ENCODE measurements around the gene SIGLEC12. TPM values are rescaled to one million over a fixed set of nuclear protein-coding genes. Genes with fewer than 3 reads are reported as not detected.
A peak's percentile ranks its signal among the peaks of the same experiment; 100 is the strongest.

The SIGLEC12 gene
- 0.28 TPM for polyA plus RNA-seq (2013)

GRCh38 chr19:51501594-51502263, at the start of gene SIGLEC12:
Gene SIGLEC12 (minus strand): TSS chr19:51501800. CDS start chr19:51501733, 67 bp downstream.
- Histone ChIP-seq H3K27me3 (replicated peaks in 2 of 5; ENCODE audit: control insufficient read depth in 4 of 5, insufficient read depth in 5 of 5, low read length in 4 of 5) (no peaks in the 10 kb centered on the region), H3K4me3 (ENCODE audit: control insufficient read depth in 1 of 7, extremely low read depth in 1 of 7, insufficient read depth in 4 of 7, low read depth in 2 of 7, low read length in 6 of 7) (peak within 1 kb of the TSS in 4 of 7 experiments; percentile 13 to 44 (median 42)), H3K4me1 (ENCODE audit: control extremely low read depth in 1 of 4, control insufficient read depth in 4 of 4, insufficient read depth in 4 of 4, low read length in 3 of 4) (peaks cover 0 to 37% (median 34%) of the 10 kb centered on the region in 4 experiments), H3K9me3 (ENCODE audit: control extremely low read depth in 1 of 5, control insufficient read depth in 4 of 5, insufficient read depth in 2 of 5, low read depth in 1 of 5, low read length in 4 of 5) (peaks cover 0 to 8% (median 2%) of the 10 kb centered on the region in 5 experiments), H3K36me3 (ENCODE audit: control insufficient read depth in 4 of 4, insufficient read depth in 4 of 4, low read length in 3 of 4) (no peaks in the 10 kb centered on the region), H3K27ac (ENCODE audit: insufficient read depth in 1 of 2, low read depth in 1 of 2, low read length in 2 of 2, poor library complexity in 1 of 2, severe bottlenecking in 2 of 2) (no peak within 1 kb of the TSS)
- ChIA-PET POLR2A (no interaction called here), CTCF (interaction anchor here (7.9 kb wide), 1 partner anchor 14 kb away, joined by 45 read pairs; no protein-coding TSS in a partner anchor)
- 28% methylated on average over 4 of the region's 12 CpGs for WGBS (ENCODE audit: insufficient coverage)
- peak; percentile 48 to 74 (median 67) for DNase-seq

GRCh38 chr19:51550848-51551672, 49.5 kb upstream of the SIGLEC12 start:
- peak overlapping the region in 1 of 2 experiments; percentile 85 for H3K27ac ChIP-seq (ENCODE audit: insufficient read depth in 1 of 2, low read depth in 1 of 2, low read length in 2 of 2, poor library complexity in 1 of 2, severe bottlenecking in 2 of 2)
- no peaks in the 10 kb centered on the region for H3K9me3 ChIP-seq (ENCODE audit: control extremely low read depth in 1 of 5, control insufficient read depth in 4 of 5, insufficient read depth in 2 of 5, low read depth in 1 of 5, low read length in 4 of 5)
- H3K4me3 ChIP-seq (ENCODE audit: control insufficient read depth in 1 of 7, extremely low read depth in 1 of 7, insufficient read depth in 4 of 7, low read depth in 2 of 7, low read length in 6 of 7) = no peak overlapping the region
- WGBS (ENCODE audit: insufficient coverage) = 85% methylated on average over 20 of the region's 20 CpGs
- ChIA-PET CTCF (interaction anchor here (0.8 to 1.5 kb wide), 4 partner anchors 9 to 77 kb away, joined by 3 to 4 read pairs (median 3); no protein-coding TSS in a partner anchor), POLR2A (no interaction called here)
- peaks cover 18 to 46% (median 44%) of the 10 kb centered on the region in 4 experiments for H3K4me1 ChIP-seq (ENCODE audit: control extremely low read depth in 1 of 4, control insufficient read depth in 4 of 4, insufficient read depth in 4 of 4, low read length in 3 of 4)
- H3K27me3 ChIP-seq (replicated peaks in 2 of 5; ENCODE audit: control insufficient read depth in 4 of 5, insufficient read depth in 5 of 5, low read length in 4 of 5) = peaks cover 0 to 21% (median 8%) of the 10 kb centered on the region in 5 experiments
- H3K36me3 ChIP-seq (ENCODE audit: control insufficient read depth in 4 of 4, insufficient read depth in 4 of 4, low read length in 3 of 4) = no peaks in the 10 kb centered on the region
- no peak for DNase-seq

DNA sequence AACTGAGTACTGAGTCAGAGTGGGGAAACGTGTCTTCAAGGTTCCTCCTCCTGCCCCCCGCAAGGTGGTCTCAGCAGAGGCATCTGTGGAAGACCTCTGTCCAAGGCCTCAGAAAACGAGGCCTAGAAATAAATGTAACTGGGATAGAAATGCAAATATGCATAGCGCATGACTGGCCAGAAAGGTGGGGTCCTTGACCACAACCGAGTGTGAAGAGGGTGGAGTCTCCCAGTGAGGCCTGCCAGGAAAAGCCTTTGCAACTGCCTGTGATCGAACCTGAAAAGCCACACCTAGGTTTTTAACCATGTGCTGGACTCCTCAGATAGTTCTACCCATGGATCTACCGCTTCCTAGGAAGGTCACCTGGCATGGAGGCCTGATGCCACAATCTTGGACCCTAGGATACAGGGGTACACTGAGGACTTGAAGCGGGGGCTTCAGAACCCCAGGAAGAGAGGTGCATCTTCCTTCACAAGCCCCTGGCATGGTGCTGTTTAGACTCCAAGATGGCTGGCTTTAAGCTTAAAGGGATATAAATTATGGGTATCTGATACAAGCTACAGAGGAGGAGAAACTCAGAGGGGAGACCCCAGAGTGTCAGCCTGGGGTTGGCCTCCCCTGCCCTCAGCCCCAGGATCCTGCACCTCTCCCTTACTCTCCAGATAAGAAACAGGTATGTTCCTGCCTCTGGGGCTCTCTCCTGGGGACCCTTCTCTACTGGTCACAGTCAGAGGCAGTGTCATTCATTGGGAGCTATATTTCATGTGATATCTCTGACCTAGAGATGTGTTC, 48.1 kb upstream of the SIGLEC12 start:
- no peaks in the 10 kb centered on the region for H3K36me3 ChIP-seq (ENCODE audit: control insufficient read depth in 4 of 4, insufficient read depth in 4 of 4, low read length in 3 of 4)
- peaks cover 0 to 16% (median 6%) of the 10 kb centered on the region in 5 experiments for H3K27me3 ChIP-seq (replicated peaks in 2 of 5; ENCODE audit: control insufficient read depth in 4 of 5, insufficient read depth in 5 of 5, low read length in 4 of 5)
- no peak overlapping the region for H3K4me3 ChIP-seq (ENCODE audit: control insufficient read depth in 1 of 7, extremely low read depth in 1 of 7, insufficient read depth in 4 of 7, low read depth in 2 of 7, low read length in 6 of 7)
- POLR2A ChIA-PET = no interaction called here
- CTCF ChIA-PET = interaction anchor here (0.5 to 5.3 kb wide), 4 partner anchors 10 to 33 kb away, joined by 3 to 40 read pairs (median 6); no protein-coding TSS in a partner anchor
- no peak for DNase-seq
- peaks cover 19 to 60% (median 57%) of the 10 kb centered on the region in 4 experiments for H3K4me1 ChIP-seq (ENCODE audit: control extremely low read depth in 1 of 4, control insufficient read depth in 4 of 4, insufficient read depth in 4 of 4, low read length in 3 of 4)
- no peaks in the 10 kb centered on the region for H3K9me3 ChIP-seq (ENCODE audit: control extremely low read depth in 1 of 5, control insufficient read depth in 4 of 5, insufficient read depth in 2 of 5, low read depth in 1 of 5, low read length in 4 of 5)
- H3K27ac ChIP-seq (ENCODE audit: insufficient read depth in 1 of 2, low read depth in 1 of 2, low read length in 2 of 2, poor library complexity in 1 of 2, severe bottlenecking in 2 of 2) = peak overlapping the region in 1 of 2 experiments; percentile 85
- WGBS (ENCODE audit: insufficient coverage) = 85% methylated on average over 8 of the region's 8 CpGs

GRCh38 chr19:51548891-51549305, 47.3 kb upstream of the SIGLEC12 start:
- peaks cover 19 to 67% (median 64%) of the 10 kb centered on the region in 4 experiments for H3K4me1 ChIP-seq (ENCODE audit: control extremely low read depth in 1 of 4, control insufficient read depth in 4 of 4, insufficient read depth in 4 of 4, low read length in 3 of 4)
- peak overlapping the region in 1 of 2 experiments; percentile 85 for H3K27ac ChIP-seq (ENCODE audit: insufficient read depth in 1 of 2, low read depth in 1 of 2, low read length in 2 of 2, poor library complexity in 1 of 2, severe bottlenecking in 2 of 2)
- no peak overlapping the region for H3K4me3 ChIP-seq (ENCODE audit: control insufficient read depth in 1 of 7, extremely low read depth in 1 of 7, insufficient read depth in 4 of 7, low read depth in 2 of 7, low read length in 6 of 7)
- H3K27me3 ChIP-seq (replicated peaks in 2 of 5; ENCODE audit: control insufficient read depth in 4 of 5, insufficient read depth in 5 of 5, low read length in 4 of 5) = peaks cover 0 to 15% (median 4%) of the 10 kb centered on the region in 5 experiments
- CTCF ChIA-PET = interaction anchor here (1.2 to 5.3 kb wide), 5 partner anchors 13 to 60 kb away, joined by 3 to 40 read pairs (median 8); no protein-coding TSS in a partner anchor
- H3K36me3 ChIP-seq (ENCODE audit: control insufficient read depth in 4 of 4, insufficient read depth in 4 of 4, low read length in 3 of 4) = no peaks in the 10 kb centered on the region
- WGBS (ENCODE audit: insufficient coverage) = 83% methylated on average over 1 of the region's 4 CpGs
- no peak for DNase-seq
- H3K9me3 ChIP-seq (ENCODE audit: control extremely low read depth in 1 of 5, control insufficient read depth in 4 of 5, insufficient read depth in 2 of 5, low read depth in 1 of 5, low read length in 4 of 5) = no peaks in the 10 kb centered on the region
- POLR2A ChIA-PET = no interaction called here

DNA sequence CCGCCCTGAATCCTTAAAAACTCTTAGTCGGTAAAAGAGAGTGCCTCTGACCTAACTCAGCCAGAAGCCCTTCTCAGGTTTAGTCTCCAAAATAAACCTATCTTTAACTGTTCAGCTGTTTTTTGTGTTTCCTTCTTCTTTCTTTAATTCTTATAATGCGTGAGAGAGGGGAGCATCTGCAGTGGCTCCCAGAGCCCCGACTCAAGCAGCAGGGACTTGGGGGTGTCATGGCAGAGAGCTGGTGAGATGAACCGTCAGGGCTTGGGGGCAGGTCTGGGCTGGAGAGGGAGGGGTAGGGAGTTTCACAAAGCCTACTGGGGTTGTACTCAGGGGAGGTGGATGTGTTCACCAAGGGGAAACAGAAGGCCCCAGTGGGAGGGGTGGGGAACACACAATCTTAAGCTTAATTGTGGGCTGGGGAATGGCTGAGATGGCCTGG, 46.6 kb upstream of the SIGLEC12 start:
- H3K27ac ChIP-seq (ENCODE audit: insufficient read depth in 1 of 2, low read depth in 1 of 2, low read length in 2 of 2, poor library complexity in 1 of 2, severe bottlenecking in 2 of 2) = peak overlapping the region; percentile 29 to 85
- WGBS (ENCODE audit: insufficient coverage) = 39% methylated on average over 3 of the region's 5 CpGs
- H3K4me3 ChIP-seq (ENCODE audit: control insufficient read depth in 1 of 7, extremely low read depth in 1 of 7, insufficient read depth in 4 of 7, low read depth in 2 of 7, low read length in 6 of 7) = peak overlapping the region in 3 of 7 experiments; percentile 8 to 65 (median 52)
- no peaks in the 10 kb centered on the region for H3K9me3 ChIP-seq (ENCODE audit: control extremely low read depth in 1 of 5, control insufficient read depth in 4 of 5, insufficient read depth in 2 of 5, low read depth in 1 of 5, low read length in 4 of 5)
- H3K36me3 ChIP-seq (ENCODE audit: control insufficient read depth in 4 of 4, insufficient read depth in 4 of 4, low read length in 3 of 4) = no peaks in the 10 kb centered on the region
- ChIA-PET POLR2A (interaction anchor here (0.6 to 1.2 kb wide), 3 partner anchors 16 to 798 kb away, joined by 3 to 4 read pairs (median 3); no protein-coding TSS in a partner anchor), CTCF (interaction anchor here (1.0 to 5.3 kb wide), 11 partner anchors 10 to 128 kb away, joined by 3 to 40 read pairs (median 4); partner anchors contain the start of gene ZNF175)
- H3K4me1 ChIP-seq (ENCODE audit: control extremely low read depth in 1 of 4, control insufficient read depth in 4 of 4, insufficient read depth in 4 of 4, low read length in 3 of 4) = peaks cover 19 to 66% (median 62%) of the 10 kb centered on the region in 4 experiments
- DNase-seq = peak in 2 of 3 donors; percentile 73 to 79
- H3K27me3 ChIP-seq (replicated peaks in 2 of 5; ENCODE audit: control insufficient read depth in 4 of 5, insufficient read depth in 5 of 5, low read length in 4 of 5) = peaks cover 0 to 14% (median 5%) of the 10 kb centered on the region in 5 experiments

All from common myeloid progenitor, CD34-positive (primary cell).